HEK293T (cell line): Measurements from ENCODE around the gene SYNJ1.

Experiments used
- CTCF ChIA-PET: fragments of 350-600 bp; formaldehyde crosslinking; extraction: SDS; loops from one replicate; lab custom pipeline; 2021; ENCODE audit warnings: antibody characterized with exemption, inconsistent platforms; lab: Yijun Ruan, JAX
- POLR2A ChIA-PET: fragments of 350-600 bp; formaldehyde crosslinking; extraction: SDS; loops from one replicate; lab custom pipeline; 2020; ENCODE audit warnings: antibody characterized with exemption, inconsistent platforms; lab: Yijun Ruan, JAX
- DNase-seq: peaks from one replicate; pipeline ENCODE4 v3.0.0; 2012; ENCODE audit warnings: mixed read lengths; ENCODE audit errors: extremely low spot score
- ARNT ChIP-seq: fragments of 450-650 bp; IDR thresholded peaks from 2 replicates; pipeline ENCODE4 v1.6.1; 2017; ENCODE audit warnings: mild to moderate bottlenecking
- BHLHE40 ChIP-seq: fragments of 450-650 bp; IDR thresholded peaks from 2 replicates; pipeline ENCODE4 v1.6.1; 2016; ENCODE audit warnings: mild to moderate bottlenecking, moderate library complexity, borderline replicate concordance
- CTBP1 ChIP-seq: fragments of 450-650 bp; IDR thresholded peaks from 2 replicates; pipeline ENCODE4 v1.6.1; 2016; ENCODE audit warnings: borderline replicate concordance
- ELF4 ChIP-seq: fragments of 450-650 bp; IDR thresholded peaks from 2 replicates; pipeline ENCODE4 v1.6.1; 2017; ENCODE audit warnings: antibody characterized with exemption
- FOXA1 ChIP-seq: fragments of 450-650 bp; IDR thresholded peaks from 2 replicates; pipeline ENCODE4 v1.6.1; 2016; ENCODE audit warnings: mild to moderate bottlenecking
- FOXK2 ChIP-seq: fragments of 450-650 bp; IDR thresholded peaks from 2 replicates; pipeline ENCODE4 v1.6.1; 2016; ENCODE audit warnings: mild to moderate bottlenecking
- FOXM1 ChIP-seq: fragments of 450-650 bp; IDR thresholded peaks from 2 replicates; pipeline ENCODE4 v1.6.1; 2017; ENCODE audit warnings: mild to moderate bottlenecking, borderline replicate concordance
- HDGF ChIP-seq: fragments of 450-650 bp; IDR thresholded peaks from 2 replicates; pipeline ENCODE4 v1.6.1; 2017; ENCODE audit warnings: antibody characterized with exemption, borderline replicate concordance
- L3MBTL2 ChIP-seq: fragments of 450-650 bp; conservative IDR thresholded peaks from 2 replicates; pipeline ENCODE4 v1.6.1; 2016; ENCODE audit warnings: mild to moderate bottlenecking
- LEF1 ChIP-seq: fragments of 450-650 bp; IDR thresholded peaks from 2 replicates; pipeline ENCODE4 v1.6.1; 2017; ENCODE audit warnings: mild to moderate bottlenecking, borderline replicate concordance
- NFRKB ChIP-seq: fragments of 450-650 bp; IDR thresholded peaks from 2 replicates; pipeline ENCODE4 v1.6.1; 2016; ENCODE audit warnings: mild to moderate bottlenecking, moderate library complexity
- PKNOX1 ChIP-seq: fragments of 450-650 bp; IDR thresholded peaks from 2 replicates; pipeline ENCODE4 v1.6.1; 2016
- SP1 ChIP-seq: fragments of 450-650 bp; IDR thresholded peaks from 2 replicates; pipeline ENCODE4 v1.6.1; 2017
- SUZ12 ChIP-seq: fragments of 450-650 bp; IDR thresholded peaks from 2 replicates; pipeline ENCODE4 v1.6.1; 2016; ENCODE audit warnings: mild to moderate bottlenecking
- TARDBP ChIP-seq: fragments of 450-650 bp; IDR thresholded peaks from 2 replicates; pipeline ENCODE4 v1.6.1; 2016
- ZNF384 ChIP-seq: fragments of 450-650 bp; IDR thresholded peaks from 2 replicates; pipeline ENCODE4 v1.6.1; 2016

The SYNJ1 gene

GRCh38 chr21:32770871-32771523 is 43.2 kb upstream of the SYNJ1 start:
- 0 out of 2 replicates have a peak, but pooled peaks have one; percentile 11 for TF ChIP-seq L3MBTL2
- TF ChIP-seq ARNT = 0 out of 2 replicates have a peak, but pooled peaks have one; percentile 8
- TF ChIP-seq SP1 = no peak
- ChIA-PET CTCF (interaction anchor here (0.6 to 0.9 kb wide), 4 partner anchors 42 to 686 kb away, joined by 3 to 5 read pairs (median 4); no protein-coding TSS in a partner anchor), POLR2A (interaction anchor here (0.6 to 3.2 kb wide), 9 partner anchors 14 to 554 kb away, joined by 3 to 32 read pairs (median 4); partner anchors contain the start of genes CFAP298, IFNAR1 and SYNJ1)
- DNase-seq = peak; percentile 65

- ChIA-PET CTCF (no interaction called here), POLR2A (no interaction called here)
- TF ChIP-seq TARDBP (no peak), ZNF384 (no peak), SP1 (no peak), SUZ12 (no peak), HDGF (no peak), L3MBTL2 (no peak), PKNOX1 (peak; percentile 90)
Observed at GRCh38 chr21:32768530-32768929, 40.7 kb upstream of the SYNJ1 start.

GRCh38 chr21:32765058-32765457 is 37.2 kb upstream of the SYNJ1 start:
- DNase-seq = no peak
- CTCF ChIA-PET = no interaction called here
- POLR2A ChIA-PET = interaction anchor here (0.9 kb wide), 1 partner anchor 37 kb away, joined by 3 read pairs; the partner anchor contains the start of gene SYNJ1
- TF ChIP-seq ARNT (no peak), FOXA1 (no peak), SP1 (no peak), BHLHE40 (no peak), ZNF384 (no peak), L3MBTL2 (no peak), SUZ12 (no peak), FOXM1 (no peak), TARDBP (no peak), CTBP1 (no peak), NFRKB (no peak), ELF4 (no peak), FOXK2 (no peak), LEF1 (no peak)

More at GRCh38 chr21:32768530-32768929, 40.7 kb upstream of the SYNJ1 start:
- DNase-seq = no peak

GRCh38 chr21:32764186-32764585 is 36.4 kb upstream of the SYNJ1 start:
- POLR2A ChIA-PET = no interaction called here
- CTCF ChIA-PET = no interaction called here
- no peak for DNase-seq
- TF ChIP-seq FOXM1 (no peak), TARDBP (no peak), PKNOX1 (no peak), HDGF (no peak), ZNF384 (no peak), SUZ12 (no peak), LEF1 (no peak), SP1 (no peak), ARNT (no peak), BHLHE40 (no peak), L3MBTL2 (no peak), FOXK2 (no peak), CTBP1 (no peak), NFRKB (no peak), FOXA1 (no peak), ELF4 (no peak)

GRCh38 chr21:32757804-32758203 is 30.0 kb upstream of the SYNJ1 start:
- TF ChIP-seq TARDBP (no peak), PKNOX1 (no peak), SUZ12 (no peak)
- POLR2A ChIA-PET = interaction anchor here (1.9 kb wide), 1 partner anchor 14 kb away, joined by 6 read pairs; the partner anchor contains the start of gene PAXBP1
- CTCF ChIA-PET = no interaction called here
- DNase-seq = no peak

- ChIA-PET POLR2A (interaction anchor here (1.7 to 1.9 kb wide), 2 partner anchors 15 to 28 kb away, joined by 5 to 6 read pairs; partner anchors contain the start of genes PAXBP1 and SYNJ1), CTCF (no interaction called here)
Observed at GRCh38 chr21:32756096-32756495, 28.3 kb upstream of the SYNJ1 start.

More at GRCh38 chr21:32756096-32756495, 28.3 kb upstream of the SYNJ1 start:
- DNase-seq = no peak
- TF ChIP-seq BHLHE40 = no peak
- no peak for TF ChIP-seq ELF4
- TF ChIP-seq L3MBTL2 = no peak
- no peak for TF ChIP-seq FOXK2
- no peak for TF ChIP-seq LEF1
- no peak for TF ChIP-seq TARDBP
- TF ChIP-seq PKNOX1 = no peak
- TF ChIP-seq NFRKB = no peak
- no peak for TF ChIP-seq CTBP1
- TF ChIP-seq ARNT = no peak
- TF ChIP-seq FOXA1 = no peak
- TF ChIP-seq SP1 = no peak
